LoVo (cell line): Measurements from ENCODE around the gene TAGLN2.
"Not testable (repeated sequence)": the region's sequence is repeated elsewhere in the genome, so short reads cannot be mapped to it uniquely, and the experiment has no call there.

Experiments used
- DNase-seq: peaks from one replicate; pipeline ENCODE4 v3.0.0-alpha.2; 2016; ENCODE audit warnings: low spot score

Gene TAGLN2

GRCh38 chr1:159921251-159921650 lies 4.1 kb downstream of the TAGLN2 start:
- DNase-seq, result no peak

- DNase-seq, result no peak
Observed at GRCh38 chr1:159920651-159921050, 4.7 kb downstream of the TAGLN2 start.

DNA sequence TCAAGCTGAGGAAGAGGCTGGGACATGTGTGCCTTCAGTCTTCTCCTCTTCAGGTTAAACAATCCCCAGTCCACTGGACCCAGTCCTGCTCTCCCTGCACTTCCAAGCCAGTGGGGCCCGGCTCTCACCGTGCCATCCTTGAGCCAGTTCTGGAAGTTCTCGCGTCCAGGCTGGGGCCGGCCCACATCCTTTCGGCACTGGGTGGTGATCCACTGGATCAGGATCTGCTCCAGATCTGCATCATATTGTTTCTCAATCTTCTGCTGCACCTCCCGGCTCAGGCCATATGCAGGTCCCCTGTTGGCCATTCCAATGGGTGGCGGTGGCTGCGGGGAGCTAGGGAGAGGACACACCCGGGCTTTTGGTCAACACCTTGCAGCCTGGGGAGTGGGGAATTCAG lies 5.1 kb downstream of the TAGLN2 start:
- DNase-seq, result no peak

- DNase-seq, result no peak
Observed at GRCh38 chr1:159919236-159919865, 6.0 kb downstream of the TAGLN2 start.

DNA sequence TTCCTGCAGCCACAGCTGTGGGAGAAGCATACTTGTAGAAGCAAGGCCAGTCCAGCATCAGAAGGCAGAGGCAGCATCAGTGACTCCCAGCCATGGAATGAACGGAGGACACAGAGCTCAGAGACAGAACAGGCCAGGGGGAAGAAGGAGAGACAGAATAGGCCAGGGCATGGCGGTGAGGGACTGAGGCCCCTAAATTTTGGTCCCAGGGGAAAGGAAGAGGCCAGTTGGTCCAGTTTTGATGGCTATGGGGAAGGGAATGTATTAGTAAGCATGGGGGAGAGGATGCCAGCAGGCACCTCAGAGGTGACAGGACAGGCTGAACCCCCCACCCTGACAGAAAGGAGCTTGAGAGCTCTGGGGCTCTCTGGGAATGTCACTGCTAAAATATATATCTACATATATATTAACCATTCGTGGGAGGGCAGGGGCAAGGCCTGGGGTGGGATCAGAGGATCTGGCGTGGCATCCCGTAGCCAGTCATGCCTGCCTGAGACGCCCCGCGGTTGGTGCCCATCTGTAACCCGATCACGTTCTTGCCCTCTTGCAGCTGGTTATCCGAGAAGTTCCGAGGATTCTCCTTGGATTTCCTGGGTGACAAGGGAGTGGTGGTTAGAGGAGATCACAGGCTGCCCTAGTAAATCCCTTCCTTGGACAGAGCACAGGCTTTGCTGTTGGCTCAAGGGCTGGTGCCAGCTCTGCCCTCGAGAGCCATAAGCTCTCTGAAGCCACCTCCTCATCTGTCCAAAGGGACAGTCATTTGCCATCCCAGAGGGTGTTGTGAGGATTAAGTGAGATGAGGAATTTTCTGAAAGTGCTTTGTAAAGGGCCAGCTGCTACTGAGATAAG lies 6.7 kb downstream of the TAGLN2 start:
- no peak for DNase-seq

DNA sequence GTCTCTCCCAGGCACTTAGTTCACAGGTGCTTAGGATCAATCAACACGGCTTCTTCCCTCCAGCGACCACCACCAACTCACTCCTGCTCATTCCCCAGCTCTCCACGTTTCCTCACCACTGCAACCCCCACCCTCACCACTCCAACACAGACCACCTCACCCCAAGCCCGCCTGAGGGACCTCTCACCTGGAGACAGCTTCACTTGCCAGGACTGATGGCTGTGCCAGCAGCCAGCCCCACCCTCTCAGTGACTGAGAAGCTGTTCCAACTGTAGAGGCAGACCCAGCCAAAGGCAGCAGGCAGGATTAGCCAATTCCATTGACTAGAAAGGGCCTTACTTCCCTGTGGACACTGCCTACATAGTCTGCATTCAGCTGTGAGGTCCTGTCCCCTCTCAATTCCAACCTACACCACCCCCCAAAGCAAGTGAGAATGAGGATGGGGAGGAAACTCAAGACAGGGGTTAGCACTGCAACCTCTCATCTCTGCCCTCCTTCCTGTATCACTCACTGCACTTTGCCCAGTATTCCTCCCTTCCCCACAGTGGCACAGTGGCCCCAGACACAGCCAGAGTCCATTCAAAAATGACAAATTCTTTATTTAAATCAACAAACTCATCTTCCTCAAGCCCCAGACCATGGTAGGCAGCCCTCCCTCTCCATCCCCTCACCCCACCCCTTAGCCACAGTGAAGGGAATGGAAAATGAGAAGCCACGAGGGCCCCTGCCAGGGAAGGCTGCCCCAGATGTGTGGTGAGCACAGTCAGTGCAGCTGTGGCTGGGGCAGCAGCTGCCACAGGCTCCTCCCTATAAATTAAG lies 7.6 kb downstream of the TAGLN2 start:
- DNase-seq, result no peak

GRCh38 chr1:159916242-159917051 lies 8.9 kb downstream of the TAGLN2 start:
- DNase-seq, result peak; percentile 25

DNA sequence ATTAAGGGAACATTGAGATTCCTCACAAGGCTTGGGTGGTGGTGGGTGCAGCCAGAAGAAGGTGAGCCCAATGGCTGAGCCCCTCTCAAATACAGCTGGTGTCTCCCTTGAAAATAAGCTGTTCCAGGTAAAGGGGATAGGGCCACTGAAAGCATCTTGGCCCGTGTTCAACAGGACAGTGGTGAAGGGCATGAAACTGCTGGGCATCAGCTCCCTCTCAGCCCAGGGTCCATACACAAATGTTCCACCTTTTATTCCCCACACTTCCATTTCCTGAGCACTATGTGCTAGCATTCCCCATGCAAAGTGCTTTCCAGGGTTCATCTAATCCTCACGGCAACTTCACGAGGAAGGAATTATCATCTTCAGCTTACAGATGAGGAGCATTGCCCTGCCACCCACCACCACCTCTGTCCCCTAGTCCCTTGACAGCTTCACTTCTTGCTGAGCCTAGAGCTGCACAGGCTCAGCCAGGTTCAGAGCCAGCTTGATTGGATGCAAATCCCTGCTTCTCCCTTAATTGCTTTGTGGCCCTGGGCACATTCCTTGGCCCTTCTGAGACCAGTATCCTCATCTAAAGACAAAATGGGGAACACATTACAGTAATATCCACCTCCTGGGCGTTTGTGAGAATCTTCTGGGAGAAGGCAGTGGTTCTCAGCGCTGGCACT lies 9.6 kb downstream of the TAGLN2 start:
- DNase-seq, result no peak

- DNase-seq, result no peak
Observed at GRCh38 chr1:159914252-159915018, 10.9 kb downstream of the TAGLN2 start.

GRCh38 chr1:159913451-159914192 lies 11.7 kb downstream of the TAGLN2 start:
- DNase-seq, result no peak

GRCh38 chr1:159911326-159912070 lies 13.8 kb downstream of the TAGLN2 start:
- DNase-seq, result no peak

- DNase-seq, result no peak
Observed at GRCh38 chr1:159908031-159908940, 17.0 kb downstream of the TAGLN2 start.

DNA sequence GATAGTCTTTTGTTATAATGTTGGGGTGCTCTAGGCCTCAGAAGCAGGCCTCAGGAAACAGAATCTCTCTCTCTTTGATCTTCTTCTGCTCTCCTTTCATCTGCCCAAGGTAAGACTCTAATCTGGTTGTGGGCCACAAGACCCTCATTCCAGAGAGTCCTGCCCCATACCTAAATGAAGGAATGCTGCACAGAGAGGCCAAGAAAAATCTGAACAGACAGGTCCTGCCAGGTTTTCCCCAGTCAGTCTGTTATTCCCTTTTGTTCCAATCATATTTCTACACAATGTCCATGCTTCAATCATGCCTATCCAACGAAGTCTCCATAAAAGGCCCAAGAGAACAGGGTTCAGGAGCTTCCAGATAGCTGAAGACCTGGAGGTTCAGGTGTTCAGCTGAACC lies 18.3 kb downstream of the TAGLN2 start:
- no peak for DNase-seq

DNA sequence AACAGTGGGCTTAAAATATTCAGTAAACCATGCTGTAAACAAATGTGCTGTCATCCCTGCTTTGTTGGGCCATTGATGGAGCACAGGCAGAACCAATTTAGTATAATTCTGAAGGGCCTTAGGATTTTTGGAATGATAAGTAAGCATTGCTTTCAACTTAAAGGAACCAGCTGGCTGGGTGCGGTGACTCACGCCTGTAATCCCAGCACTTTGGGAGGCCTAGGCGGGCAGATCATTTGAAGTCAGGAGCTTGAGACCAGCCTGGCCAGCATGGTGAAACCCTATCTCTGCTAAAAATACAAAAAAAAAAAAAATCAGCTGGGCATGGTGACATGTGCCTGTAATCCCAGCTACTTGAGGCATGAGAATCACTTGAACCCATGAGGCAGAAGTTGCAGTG lies 21.3 kb downstream of the TAGLN2 start:
- DNase-seq, result not testable (repeated sequence)

- no peak for DNase-seq
Observed at GRCh38 chr1:159902541-159902940, 22.8 kb downstream of the TAGLN2 start.

DNA sequence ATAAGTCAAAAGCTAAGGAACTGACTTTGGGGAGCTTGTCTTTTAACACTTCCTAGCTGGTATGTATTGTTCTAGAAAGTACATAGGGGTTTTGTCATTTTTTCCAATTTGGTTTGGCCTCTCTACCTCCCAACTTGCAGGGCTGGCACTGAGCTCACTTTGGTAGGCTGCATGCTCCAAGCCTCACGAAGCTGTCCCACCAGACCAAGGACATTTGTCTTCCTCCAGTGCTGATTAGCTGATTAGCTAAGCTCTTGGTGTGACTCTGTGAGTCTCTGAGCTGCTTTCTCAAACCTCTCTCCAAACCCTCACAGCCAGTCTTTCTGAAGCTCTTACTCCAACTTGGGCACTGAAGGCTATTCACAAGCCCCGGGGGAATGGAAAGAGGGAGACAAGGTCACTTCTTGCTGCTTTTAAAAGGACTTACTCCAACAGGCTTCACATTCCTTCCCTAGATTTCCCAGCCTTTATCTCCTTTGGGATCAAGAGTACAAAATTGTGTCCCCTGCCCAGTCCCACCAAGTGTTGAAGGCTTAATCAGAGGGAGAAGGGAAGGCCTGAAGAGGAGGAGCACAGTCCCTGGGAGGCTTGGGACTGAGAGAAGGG lies 24.4 kb downstream of the TAGLN2 start:
- no peak for DNase-seq

DNA sequence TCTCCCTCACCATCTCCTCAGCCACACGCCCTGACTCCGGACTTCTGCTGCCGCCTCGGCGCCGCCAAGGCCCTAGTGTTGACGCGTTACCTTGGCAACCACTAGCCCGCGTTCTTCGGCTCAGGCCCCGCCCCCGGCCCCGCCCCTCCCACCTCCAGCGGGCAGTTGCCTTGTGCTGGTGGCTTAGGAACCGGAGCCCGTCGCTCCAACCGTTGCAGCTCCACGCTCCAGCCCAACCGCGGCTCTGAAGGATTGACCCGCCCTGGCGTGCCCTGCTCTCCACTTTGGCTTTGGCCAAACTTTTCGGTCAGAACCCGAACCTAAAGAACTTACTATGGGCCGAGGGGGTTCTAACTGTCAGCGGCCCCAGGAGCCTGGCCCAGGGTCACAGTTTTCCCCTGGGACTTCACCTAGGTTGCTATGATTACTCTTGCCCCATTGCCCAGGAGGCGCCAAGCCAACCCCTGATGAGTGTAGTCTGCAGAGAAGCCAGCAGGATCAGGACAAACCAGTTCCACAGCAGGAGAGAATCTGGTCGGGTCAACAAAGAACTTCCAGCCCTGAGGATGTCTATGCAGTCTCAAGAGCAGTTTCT lies 25.1 kb downstream of the TAGLN2 start, which contains the start of gene CFAP45:
Gene CFAP45 (minus strand): TSS at position 80 of the 595 bp plus-strand sequence. CDS start 67 bp downstream, at position 13.
- DNase-seq, result peak; percentile 68
